ENCODE results near the gene MCTP2.
A peak's percentile ranks its signal among the peaks of the same experiment; 100 is the strongest.

MCTP2 gene

DNA sequence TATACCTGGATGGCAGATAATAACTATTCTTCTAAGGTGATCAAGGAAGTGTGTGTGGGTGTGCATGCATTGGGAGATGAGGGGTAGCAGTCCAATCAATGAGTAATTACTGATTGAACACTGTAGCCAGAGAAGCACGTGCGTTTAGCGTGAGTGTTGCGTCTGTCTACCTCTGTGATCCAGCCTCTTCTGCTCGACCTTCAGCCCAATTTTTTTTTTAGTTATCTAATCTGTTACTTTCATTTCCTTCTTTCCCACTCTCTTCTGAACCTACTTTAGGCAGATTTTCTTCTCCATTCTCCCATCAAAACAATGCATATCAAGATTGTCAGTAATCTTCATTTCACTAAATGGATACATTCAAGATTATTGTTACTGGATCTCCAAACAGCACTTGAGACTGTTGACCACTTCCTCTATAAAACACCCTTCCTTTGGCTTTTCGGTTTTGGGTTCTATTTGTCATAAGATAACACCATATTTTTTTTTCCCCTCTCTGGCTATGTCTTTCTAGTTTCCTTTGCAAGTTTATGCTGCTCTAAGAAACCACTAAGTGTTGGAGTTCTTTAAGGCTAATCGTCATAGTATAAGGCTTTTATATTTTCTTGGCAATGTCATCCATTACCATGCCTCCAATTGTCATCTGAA lies 41.0 kb downstream of the MCTP2 start:
- Histone ChIP-seq H3K9ac (ENCODE audit: low read length) (peak overlapping the region; percentile 9; the same call in 1 of the 2 replicates), H3K9me3 (ENCODE audit: insufficient read depth, low read length) (no peaks in the 10 kb centered on the region), H4K20me1 (ENCODE audit: low read depth, low read length) (no peaks in the 10 kb centered on the region), H3K36me3 (ENCODE audit: low read length) (peaks cover 5% of the 10 kb centered on the region; the same call in 1 of the 2 replicates), H3K27ac (ENCODE audit: low read depth, low read length) (peak overlapping the region; percentile 56), H3K9me2 (replicated peaks; ENCODE audit: insufficient read depth, low read length) (no peaks in the 10 kb centered on the region), H3K4me3 (ENCODE audit: insufficient read depth, low read length, poor library complexity, severe bottlenecking) (peak overlapping the region; percentile 21), H3K4me2 (ENCODE audit: low read depth, low read length, poor library complexity, severe bottlenecking) (peak overlapping the region; percentile 51), H3K79me2 (ENCODE audit: insufficient read depth, low read length) (peaks cover 95% of the 10 kb centered on the region), H2AFZ (ENCODE audit: low read depth, low read length, severe bottlenecking) (no peak overlapping the region), H3K27me3 (ENCODE audit: low read length) (no peaks in the 10 kb centered on the region), H3F3A (ENCODE audit: insufficient read depth) (peaks cover 15% of the 10 kb centered on the region)
- TF ChIP-seq, protein P1, sequence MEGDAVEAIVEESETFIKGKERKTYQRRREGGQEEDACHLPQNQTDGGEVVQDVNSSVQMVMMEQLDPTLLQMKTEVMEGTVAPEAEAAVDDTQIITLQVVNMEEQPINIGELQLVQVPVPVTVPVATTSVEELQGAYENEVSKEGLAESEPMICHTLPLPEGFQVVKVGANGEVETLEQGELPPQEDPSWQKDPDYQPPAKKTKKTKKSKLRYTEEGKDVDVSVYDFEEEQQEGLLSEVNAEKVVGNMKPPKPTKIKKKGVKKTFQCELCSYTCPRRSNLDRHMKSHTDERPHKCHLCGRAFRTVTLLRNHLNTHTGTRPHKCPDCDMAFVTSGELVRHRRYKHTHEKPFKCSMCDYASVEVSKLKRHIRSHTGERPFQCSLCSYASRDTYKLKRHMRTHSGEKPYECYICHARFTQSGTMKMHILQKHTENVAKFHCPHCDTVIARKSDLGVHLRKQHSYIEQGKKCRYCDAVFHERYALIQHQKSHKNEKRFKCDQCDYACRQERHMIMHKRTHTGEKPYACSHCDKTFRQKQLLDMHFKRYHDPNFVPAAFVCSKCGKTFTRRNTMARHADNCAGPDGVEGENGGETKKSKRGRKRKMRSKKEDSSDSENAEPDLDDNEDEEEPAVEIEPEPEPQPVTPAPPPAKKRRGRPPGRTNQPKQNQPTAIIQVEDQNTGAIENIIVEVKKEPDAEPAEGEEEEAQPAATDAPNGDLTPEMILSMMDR (IDR thresholded peaks at IDR 0.05; ENCODE audit: insufficient read depth, low read length, poor library complexity, severe bottlenecking): no peak

DNA sequence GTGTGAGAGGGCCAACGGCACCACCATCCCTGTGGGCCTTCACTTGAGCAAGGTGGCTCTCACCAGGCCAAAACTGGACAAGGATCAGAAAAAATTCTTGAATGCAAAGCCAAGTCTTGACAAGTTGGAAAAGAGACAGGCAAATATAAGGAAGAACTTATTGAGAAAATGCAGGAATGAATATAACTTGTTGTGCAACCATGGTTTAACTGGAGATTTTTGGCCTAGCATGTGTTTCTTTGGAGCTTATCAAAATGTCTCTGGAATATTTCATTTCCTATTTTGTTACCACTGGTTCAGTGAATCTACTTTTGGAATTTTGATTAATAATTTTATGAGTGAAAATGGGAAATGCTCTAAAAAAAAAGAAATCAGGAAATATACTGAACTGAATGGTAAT lies 42.5 kb downstream of the MCTP2 start:
- peaks cover 95% of the 10 kb centered on the region for H3K79me2 ChIP-seq (ENCODE audit: insufficient read depth, low read length)
- TF ChIP-seq, protein P1 (IDR thresholded peaks at IDR 0.05; ENCODE audit: insufficient read depth, low read length, poor library complexity, severe bottlenecking): no peak
- no peak for TF ChIP-seq EZH2phosphoT487 (conservative IDR thresholded peaks at IDR 0.05; ENCODE audit: low read length)

DNA sequence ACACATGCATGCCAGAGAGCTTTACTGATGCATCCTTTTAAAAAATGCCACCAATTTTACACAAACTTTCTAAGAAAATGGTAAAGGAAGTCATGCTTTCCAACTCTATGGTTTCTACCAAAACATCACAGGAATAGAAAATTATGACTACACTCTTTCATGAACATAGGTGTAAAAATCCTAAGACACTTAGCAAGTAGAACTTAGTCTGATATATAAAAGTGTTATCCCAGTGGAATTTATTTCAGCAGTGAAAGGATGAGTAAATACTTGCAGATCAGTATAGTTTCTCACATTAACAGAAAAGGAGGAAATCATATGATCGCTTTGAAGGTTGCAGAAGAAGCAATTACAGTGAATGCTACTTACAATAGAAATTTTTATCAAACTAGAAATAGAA lies 43.4 kb downstream of the MCTP2 start:
- H3K79me2 ChIP-seq (ENCODE audit: insufficient read depth, low read length): peaks cover 95% of the 10 kb centered on the region
- H3K27me3 ChIP-seq (ENCODE audit: low read length): no peaks in the 10 kb centered on the region

More for the DNA sequence above, 42.5 kb downstream of the MCTP2 start:
- no peak overlapping the region for H2AFZ ChIP-seq (ENCODE audit: low read depth, low read length, severe bottlenecking)
- no peaks in the 10 kb centered on the region for H3K27me3 ChIP-seq (ENCODE audit: low read length)
- H3K9me2 ChIP-seq (replicated peaks; ENCODE audit: insufficient read depth, low read length): no peaks in the 10 kb centered on the region
- H3K9me3 ChIP-seq (ENCODE audit: insufficient read depth, low read length): no peaks in the 10 kb centered on the region
- H3F3A ChIP-seq (ENCODE audit: insufficient read depth): peaks cover 19% of the 10 kb centered on the region
- H3K4me2 ChIP-seq (ENCODE audit: low read depth, low read length, poor library complexity, severe bottlenecking): no peak overlapping the region
- no peak overlapping the region for H3K9ac ChIP-seq (ENCODE audit: low read length)
- H3K27ac ChIP-seq (ENCODE audit: low read depth, low read length): no peak overlapping the region
- no peaks in the 10 kb centered on the region for H4K20me1 ChIP-seq (ENCODE audit: low read depth, low read length)
- H3K4me3 ChIP-seq (ENCODE audit: insufficient read depth, low read length, poor library complexity, severe bottlenecking): no peak overlapping the region
- H3K36me3 ChIP-seq (ENCODE audit: low read length): peaks cover 11% of the 10 kb centered on the region

More for the DNA sequence above, 43.4 kb downstream of the MCTP2 start:
- no peak for TF ChIP-seq EZH2phosphoT487 (conservative IDR thresholded peaks at IDR 0.05; ENCODE audit: low read length)
- TF ChIP-seq, protein P1 (IDR thresholded peaks at IDR 0.05; ENCODE audit: insufficient read depth, low read length, poor library complexity, severe bottlenecking): no peak
- Histone ChIP-seq H4K20me1 (ENCODE audit: low read depth, low read length) (no peaks in the 10 kb centered on the region), H2AFZ (ENCODE audit: low read depth, low read length, severe bottlenecking) (no peak overlapping the region), H3K4me3 (ENCODE audit: insufficient read depth, low read length, poor library complexity, severe bottlenecking) (no peak overlapping the region), H3K9me2 (replicated peaks; ENCODE audit: insufficient read depth, low read length) (no peaks in the 10 kb centered on the region), H3K27ac (ENCODE audit: low read depth, low read length) (peak overlapping the region; percentile 30; the same call in 1 of the 2 replicates), H3K9me3 (ENCODE audit: insufficient read depth, low read length) (no peaks in the 10 kb centered on the region), H3K4me2 (ENCODE audit: low read depth, low read length, poor library complexity, severe bottlenecking) (no peak overlapping the region), H3K9ac (ENCODE audit: low read length) (no peak overlapping the region), H3F3A (ENCODE audit: insufficient read depth) (peaks cover 19% of the 10 kb centered on the region), H3K36me3 (ENCODE audit: low read length) (peaks cover 7% of the 10 kb centered on the region; the same call in 1 of the 2 replicates)
